ENCODE measurements around the gene DDX10.
"Not testable (repeated sequence)": the region's sequence is repeated elsewhere in the genome, so short reads cannot be mapped to it uniquely, and the experiment has no call there.

DDX10 gene

GRCh38 chr11:108664730-108665525 lies at the start of gene DDX10:
DDX10 (plus strand) TSS chr11:108665069; CDS start chr11:108665154, 85 bp downstream.
- DNase-seq = peak; percentile 95

- DNase-seq = no peak
Observed at GRCh38 chr11:108616549-108616948, 48.3 kb upstream of the DDX10 start.

DNA sequence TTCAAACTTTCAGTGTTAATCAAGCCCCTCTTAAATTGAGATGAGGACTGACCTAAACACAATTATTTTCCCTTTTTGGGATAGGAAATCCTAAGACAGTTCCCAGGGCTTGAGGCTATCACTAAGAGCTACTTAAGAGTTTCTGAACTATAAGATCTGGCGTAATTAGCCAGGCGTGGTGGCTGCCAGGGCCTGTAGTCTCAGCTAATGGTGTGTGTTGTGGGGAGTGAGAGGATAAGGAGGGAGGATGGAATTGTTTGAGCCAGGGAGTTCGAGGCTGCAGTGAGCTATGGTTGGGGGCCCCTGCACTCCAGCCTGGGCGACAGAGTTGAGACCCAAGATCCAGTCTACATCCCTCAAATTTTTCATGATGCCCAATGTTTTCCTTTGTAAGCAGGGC lies 47.8 kb upstream of the DDX10 start:
- DNase-seq = no peak

DNA sequence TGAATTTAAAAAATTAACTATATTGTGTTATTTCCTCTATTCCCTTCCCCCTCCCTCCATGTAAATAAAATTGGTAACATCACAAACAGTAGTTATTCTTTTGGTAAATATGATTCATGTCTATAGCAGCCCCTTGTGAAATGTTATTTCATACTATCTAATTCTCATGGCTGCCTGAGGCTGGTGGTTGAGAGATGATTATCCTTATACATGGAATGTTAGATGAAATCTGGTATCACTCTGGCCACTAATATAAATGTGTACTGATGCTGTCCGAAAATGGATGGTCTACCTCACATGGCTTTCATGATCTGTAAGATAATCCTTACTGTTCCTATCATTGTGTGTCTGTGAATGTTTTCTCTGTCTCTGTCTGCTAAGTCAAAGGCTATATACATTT lies 46.3 kb upstream of the DDX10 start:
- no peak for DNase-seq

GRCh38 chr11:108620958-108621772 lies 43.7 kb upstream of the DDX10 start:
- no peak for DNase-seq

DNA sequence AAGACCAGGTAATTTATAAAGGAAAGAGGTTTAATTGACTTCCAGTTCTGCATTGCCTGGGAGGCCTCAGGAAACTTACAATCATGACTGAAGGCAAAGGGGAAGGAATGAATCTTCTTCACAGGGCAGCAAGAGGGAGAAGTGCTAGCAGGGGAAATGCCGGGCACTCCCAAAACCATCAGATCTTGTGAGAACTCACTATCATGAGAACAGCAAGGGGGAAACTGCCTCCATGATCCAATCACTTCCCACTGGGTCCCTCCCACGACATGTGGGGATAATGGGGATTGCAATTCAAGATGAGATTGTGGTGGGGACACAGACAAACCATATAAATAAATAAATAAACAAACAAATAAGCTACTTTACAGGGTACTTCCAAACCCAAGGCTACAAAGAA lies 42.5 kb upstream of the DDX10 start:
- no peak for DNase-seq

DNA sequence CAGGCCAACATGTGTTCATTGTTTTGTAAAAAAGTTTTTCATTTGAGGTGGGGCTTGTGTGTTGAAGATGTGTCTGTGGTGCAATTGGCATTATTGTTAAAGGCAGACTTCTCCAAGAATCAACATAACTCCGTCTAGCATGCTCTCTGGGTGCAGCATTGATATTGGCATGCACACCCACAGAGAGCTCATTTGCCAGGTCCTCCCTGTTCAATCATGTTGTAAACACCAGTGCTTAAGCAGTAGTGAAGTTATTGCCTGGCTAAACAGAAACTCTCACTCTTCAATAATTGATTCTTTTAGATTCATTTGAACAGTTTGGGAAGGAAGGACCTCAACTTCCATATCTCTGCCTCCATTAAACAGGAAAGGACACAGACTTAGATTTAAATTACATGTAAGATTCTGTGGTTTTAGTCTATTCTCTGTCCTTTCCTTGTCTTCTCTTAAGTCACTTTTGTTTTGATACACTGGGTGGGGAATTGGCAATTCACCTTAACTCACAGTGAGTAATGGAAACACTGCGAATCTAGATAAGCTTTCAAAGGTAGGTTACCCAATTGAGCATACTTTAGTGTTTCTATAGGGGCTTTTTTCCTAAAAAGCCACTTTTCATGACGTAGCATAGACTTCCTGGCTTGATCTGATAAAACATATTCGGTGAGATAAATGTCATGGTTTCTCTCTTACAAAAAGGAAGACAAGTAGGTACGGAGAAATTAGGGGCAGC lies 40.5 kb upstream of the DDX10 start:
- no peak for DNase-seq

DNA sequence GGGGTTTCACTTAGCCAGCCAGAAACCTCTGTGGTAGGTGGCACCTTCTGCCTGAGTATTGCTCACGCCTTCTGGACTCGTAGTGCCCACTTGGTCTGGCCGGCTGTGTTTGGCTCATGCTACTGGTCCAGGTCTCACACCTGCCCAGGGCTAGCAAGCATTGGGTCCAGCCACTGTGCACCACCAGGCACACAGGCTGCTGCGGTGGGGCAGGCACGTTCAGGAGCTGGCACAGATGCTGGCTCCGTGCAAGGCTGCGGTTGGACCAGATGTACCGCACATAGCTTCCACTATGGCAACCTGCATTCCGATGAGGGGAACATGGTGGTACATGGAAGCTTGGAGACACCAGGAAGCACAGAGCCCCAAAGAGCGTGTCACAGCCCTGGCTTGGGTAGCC lies 36.5 kb upstream of the DDX10 start:
- no peak for DNase-seq

- DNase-seq = no peak
Observed at GRCh38 chr11:108628812-108629211, 36.1 kb upstream of the DDX10 start.

DNA sequence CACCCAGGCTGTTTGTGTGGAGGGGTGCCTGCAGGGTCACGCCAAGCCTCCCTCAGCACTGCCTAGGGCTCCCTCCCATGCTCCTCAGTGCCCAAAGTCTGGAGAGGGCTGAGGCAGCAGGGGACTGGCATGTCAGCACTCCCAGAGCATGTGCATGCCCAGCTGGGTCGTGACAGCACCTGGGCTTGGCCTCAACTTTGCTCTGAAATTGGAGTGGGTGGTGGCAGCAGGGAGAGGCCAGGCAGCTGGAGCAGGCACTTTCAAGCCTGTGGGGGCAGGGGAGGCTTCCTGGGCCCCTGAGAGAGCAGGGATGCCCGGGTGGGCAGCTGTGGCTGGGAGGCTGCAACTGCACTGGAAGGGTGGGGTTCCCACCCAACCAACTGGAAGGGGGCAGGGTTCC lies 35.6 kb upstream of the DDX10 start:
- no peak for DNase-seq

DNA sequence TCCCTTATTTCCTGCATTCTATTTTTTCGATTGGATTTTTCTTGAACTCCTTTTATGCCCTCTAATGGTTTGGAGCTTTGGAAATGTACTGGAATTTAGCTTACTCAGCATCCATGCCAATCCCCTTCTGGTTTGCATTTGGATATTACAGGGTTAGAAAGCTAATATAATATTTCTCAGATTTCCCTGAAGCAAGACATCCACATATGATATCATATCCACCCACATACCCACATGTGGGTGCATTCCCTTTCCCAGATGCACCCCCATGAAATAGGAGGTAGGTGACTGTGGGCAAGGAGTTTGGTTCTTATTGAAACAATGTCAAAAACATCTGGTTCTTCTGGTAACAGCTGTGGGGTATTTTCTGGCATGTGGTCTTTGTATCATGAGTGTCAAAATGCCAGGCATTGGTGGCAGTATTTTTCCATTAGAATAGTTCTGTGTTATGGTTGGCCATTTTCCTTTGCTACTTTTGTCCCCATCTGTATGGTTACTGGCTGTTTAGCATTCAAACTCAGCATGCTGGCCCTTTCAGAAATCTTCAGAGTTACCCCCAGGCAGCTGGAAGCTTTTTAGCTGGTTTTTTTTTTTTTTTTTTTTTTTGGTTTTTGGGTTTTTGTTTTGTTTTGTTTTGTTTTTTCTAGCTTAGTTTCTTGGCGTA lies 32.7 kb upstream of the DDX10 start:
- no peak for DNase-seq

GRCh38 chr11:108635106-108635505 lies 29.8 kb upstream of the DDX10 start:
- DNase-seq = no peak

DNA sequence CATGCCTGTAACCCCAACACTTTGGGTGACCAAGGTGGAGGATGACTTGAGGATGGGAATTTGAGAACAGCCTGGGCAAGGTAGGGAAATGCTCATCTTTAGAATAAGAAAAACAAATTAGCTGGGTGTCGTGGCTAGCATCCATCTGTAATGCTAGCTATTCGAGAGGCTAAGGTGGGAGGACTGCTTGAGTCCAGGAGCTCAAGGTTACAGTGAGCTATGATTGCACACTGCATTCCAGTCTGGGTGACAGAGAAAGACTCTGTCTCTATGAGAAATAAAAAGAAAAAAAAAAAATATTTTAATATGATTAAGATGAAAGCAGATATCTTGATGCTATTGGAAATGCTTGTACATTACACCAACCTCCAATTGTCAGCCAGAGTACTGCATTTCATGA lies 28.6 kb upstream of the DDX10 start:
- DNase-seq = no peak

GRCh38 chr11:108639146-108639545 lies 25.7 kb upstream of the DDX10 start:
- DNase-seq = no peak

DNA sequence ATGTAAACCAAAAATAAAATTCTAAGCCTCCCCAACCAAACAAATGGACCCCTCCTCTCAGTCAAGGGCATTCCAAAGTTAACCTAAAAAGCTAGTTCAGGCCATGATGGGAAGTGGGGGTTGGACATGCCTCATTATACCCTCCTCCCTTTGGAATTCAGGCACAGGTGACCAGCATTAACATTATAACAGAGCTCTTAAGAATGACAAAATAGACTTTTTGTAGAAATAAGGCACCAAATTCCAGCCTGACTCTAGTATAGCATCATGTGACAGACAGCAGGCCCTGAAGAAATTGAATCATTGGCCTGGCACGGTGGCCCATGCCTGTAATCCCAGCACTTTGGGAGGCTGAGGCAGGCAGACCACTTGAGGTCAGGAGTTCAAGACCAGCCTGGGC lies 23.1 kb upstream of the DDX10 start:
- DNase-seq = not testable (repeated sequence)

DNA sequence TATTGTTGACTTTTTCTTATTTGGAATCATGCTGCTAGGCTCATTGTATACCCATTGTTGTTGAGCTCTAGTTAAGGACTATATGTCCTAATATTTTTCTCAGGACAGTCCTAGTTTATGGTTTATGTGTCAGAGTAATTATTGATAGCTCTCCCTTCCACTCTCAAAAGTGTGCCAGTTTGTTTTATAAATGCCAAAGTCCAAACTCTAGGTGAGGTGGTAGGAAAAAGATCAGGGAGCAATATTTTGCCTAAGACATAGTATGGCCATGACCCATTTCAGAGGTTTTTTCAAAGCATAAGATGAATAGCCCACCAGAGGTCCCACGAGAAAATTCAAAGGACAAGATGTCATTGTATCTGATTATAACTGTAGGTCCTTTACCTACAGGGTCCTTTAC lies 20.9 kb upstream of the DDX10 start:
- DNase-seq = no peak

- no peak for DNase-seq
Observed at GRCh38 chr11:108645970-108646369, 18.9 kb upstream of the DDX10 start.

DNA sequence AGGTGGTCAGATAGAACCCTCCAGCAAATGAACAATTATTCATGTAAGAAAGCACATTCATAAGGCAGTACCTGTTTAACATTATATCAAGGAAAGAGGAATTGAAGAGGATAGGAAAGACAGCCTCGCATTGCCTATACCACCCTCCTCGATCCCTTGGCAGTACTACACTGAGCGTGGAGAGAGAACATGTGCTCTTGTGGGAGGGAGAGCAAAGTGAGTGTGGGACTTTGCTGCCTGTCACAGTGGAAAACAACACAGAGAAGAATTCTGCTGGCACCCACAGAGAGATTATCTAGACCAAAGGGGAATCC lies 17.5 kb upstream of the DDX10 start:
- no peak for DNase-seq

DNA sequence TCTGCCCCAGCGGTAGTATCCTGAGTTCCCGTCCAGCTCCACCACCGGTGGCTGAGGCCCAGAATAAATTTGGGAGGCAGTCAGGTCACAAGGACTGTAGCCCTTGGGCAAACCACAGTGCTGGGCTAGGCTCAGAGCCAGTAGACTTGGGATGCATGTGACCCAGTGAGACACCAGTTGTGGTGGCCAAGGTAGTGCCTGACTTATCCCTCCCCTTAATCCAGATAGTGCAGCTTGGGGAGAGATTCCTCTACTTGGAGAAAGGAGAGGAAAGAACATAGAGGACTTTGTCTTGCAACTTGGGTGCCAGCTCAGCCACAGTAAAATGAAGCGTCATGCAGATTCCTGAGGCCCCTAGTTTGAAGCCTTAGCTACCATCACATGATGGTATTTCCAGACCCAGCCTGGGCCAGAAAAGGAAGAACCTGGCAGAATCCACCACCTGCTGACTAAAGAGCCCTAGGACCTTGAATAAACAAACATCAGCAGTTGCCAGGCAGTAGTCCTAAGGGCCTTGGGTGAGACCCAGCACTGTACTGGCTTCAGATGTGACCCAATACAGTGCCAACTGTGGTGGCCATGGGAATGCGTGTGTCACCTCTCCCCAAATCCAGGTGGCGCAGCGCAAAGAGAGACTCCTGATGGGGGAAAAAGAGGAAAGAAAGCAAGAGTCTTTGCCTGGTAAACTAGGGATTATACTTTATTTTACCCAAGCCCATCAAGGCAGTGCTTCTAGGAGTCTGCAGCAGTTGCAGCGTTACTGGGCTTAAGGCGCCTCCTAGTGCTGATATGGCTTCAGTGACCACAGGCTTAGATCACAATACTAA lies 17.0 kb upstream of the DDX10 start:
- DNase-seq = peak; percentile 90

DNA sequence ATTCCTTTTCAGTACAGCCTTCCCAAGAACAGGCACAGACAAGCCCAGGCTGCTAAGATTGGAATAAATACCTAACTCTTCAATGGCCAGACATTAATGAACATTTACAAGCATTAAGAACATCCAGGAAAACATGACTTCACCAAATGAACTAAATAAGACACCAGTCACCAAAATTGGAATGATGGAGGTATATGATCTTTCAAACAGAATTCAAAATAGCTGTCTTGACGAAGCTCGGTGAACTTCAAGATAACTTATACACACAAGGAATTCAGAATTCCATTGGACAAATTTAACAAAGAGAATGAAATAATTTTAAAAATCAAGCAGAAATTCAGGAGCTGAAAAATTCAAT lies 16.4 kb upstream of the DDX10 start:
- DNase-seq = no peak

DNA sequence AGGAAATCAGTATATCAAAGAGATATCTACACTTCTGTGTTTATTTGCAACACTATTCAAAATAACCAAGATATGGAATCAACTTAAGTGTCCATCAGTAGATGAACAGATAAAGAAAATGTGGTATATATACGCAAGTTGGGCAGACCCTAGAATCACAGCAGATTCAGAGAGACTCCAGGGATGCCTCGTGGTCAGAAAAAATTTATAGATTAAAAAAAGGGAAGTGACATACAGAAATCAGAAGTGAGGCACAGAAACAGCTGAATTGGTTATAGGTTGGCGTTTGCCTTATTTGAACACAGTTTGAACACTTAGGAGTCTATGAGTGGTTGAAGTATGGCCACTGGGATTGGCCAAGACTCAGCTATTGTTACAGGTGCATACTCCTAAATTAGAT lies 10.8 kb upstream of the DDX10 start:
- not testable (repeated sequence) for DNase-seq

GRCh38 chr11:108654994-108655631 lies 9.8 kb upstream of the DDX10 start:
- DNase-seq = peak; percentile 46

All from NCI-H2029 treated with DMSO at 0.1 percent for 48 hours (cell line).